PC-9 (cell line): ENCODE data around the gene DPYD. TPM values are rescaled to one million over a fixed set of nuclear protein-coding genes. Genes with fewer than 3 reads are reported as not detected.

Experiments used
- BruUV-seq: library from RNA; stranded (reverse); fragments of 400-500 nt; replicated peaks from 2 replicates; lab custom pipeline; 2021; lab: Mats Ljungman, UMichigan
- CTCF ChIA-PET: fragments of 300-600 bp; sonication (Branson Sonifier 250); formaldehyde crosslinking; loops from one replicate; lab custom pipeline; 2022; ENCODE audit warnings: antibody characterized with exemption; lab: Charles Lee
- POLR2A ChIA-PET: fragments of 300-600 bp; sonication (Branson Sonifier 250); formaldehyde crosslinking; loops from one replicate; lab custom pipeline; 2022; ENCODE audit warnings: antibody characterized with exemption; ENCODE audit not compliant: unreplicated experiment; lab: Charles Lee
- DNase-seq, 2 experiments: peaks; one replicate each; pipeline versions ENCODE4 v3.0.0 to v3.0.0-alpha.2; 2015 to 2022; ENCODE audit warnings: mixed read lengths in 1 of 2
- H2AFZ ChIP-seq: fragments of 200-600 bp; sonication (generic); 2 replicates; pipeline ENCODE4 v1.8.1; 2017; ENCODE audit warnings: antibody characterized with exemption
- H3F3A ChIP-seq: fragments of 200-600 bp; sonication (generic); 2 replicates; pipeline ENCODE4 v1.8.1; 2017; ENCODE audit warnings: antibody characterized with exemption, mild to moderate bottlenecking, low read depth; ENCODE audit not compliant: insufficient read depth
- H3K27ac ChIP-seq: fragments of 200-600 bp; sonication (generic); 2 replicates; pipeline ENCODE4 v1.6.1; 2016; ENCODE audit warnings: mixed run types
- H3K27me3 ChIP-seq: fragments of 200-600 bp; sonication (generic); 2 replicates; pipeline ENCODE4 v1.6.1; 2016; ENCODE audit warnings: low read depth, mixed run types; ENCODE audit not compliant: insufficient read depth
- H3K36me3 ChIP-seq: fragments of 200-600 bp; sonication (generic); 2 replicates; pipeline ENCODE4 v1.6.1; 2016; ENCODE audit warnings: low read depth, mixed run types
- H3K4me1 ChIP-seq: fragments of 200-600 bp; sonication (generic); replicated peaks from 2 replicates; pipeline ENCODE4 v1.6.1; 2016; ENCODE audit warnings: mixed run types; ENCODE audit not compliant: insufficient read depth
- H3K4me2 ChIP-seq: fragments of 200-600 bp; sonication (generic); 2 replicates; pipeline ENCODE4 v1.6.1; 2017; ENCODE audit warnings: mixed run types
- H3K4me3 ChIP-seq: fragments of 200-600 bp; sonication (generic); 2 replicates; pipeline ENCODE4 v1.6.1; 2016; ENCODE audit warnings: mixed run types
- H3K79me2 ChIP-seq: fragments of 200-600 bp; sonication (generic); 2 replicates; pipeline ENCODE4 v1.6.1; 2017; ENCODE audit warnings: low read depth, mixed run types
- H3K9me2 ChIP-seq: fragments of 200-600 bp; sonication (generic); 2 replicates; pipeline ENCODE4 v1.8.1; 2017; ENCODE audit warnings: mild to moderate bottlenecking; ENCODE audit not compliant: insufficient read depth
- H3K9me3 ChIP-seq: fragments of 200-600 bp; sonication (generic); 2 replicates; pipeline ENCODE4 v1.8.1; 2016; ENCODE audit warnings: low read depth; ENCODE audit not compliant: insufficient read depth
- H4K20me1 ChIP-seq: fragments of 200-600 bp; sonication (generic); 2 replicates; pipeline ENCODE4 v1.8.1; 2017; ENCODE audit not compliant: insufficient read depth
- EZH2 ChIP-seq: fragments of 200-600 bp; sonication (generic); IDR thresholded peaks from 2 replicates; pipeline ENCODE4 v1.8.0; 2017; ENCODE audit warnings: antibody characterized with exemption, low read depth
- intact Hi-C: fragments of 100-400 bp; cut with micrococcal nuclease; formaldehyde crosslinking; loops from one replicate; pipeline ENCODE4 v1.10.0; 2022; ENCODE audit not compliant: unreplicated experiment
- total RNA-seq: library from RNA; stranded (reverse); gene quantifications from 2 replicates; pipeline ENCODE4 v1.2.3, GENCODE V29; 2021
- TF ChIP-seq, protein P1 (sequence below): fragments of 200-600 bp; sonication (generic); conservative IDR thresholded peaks from 2 replicates; pipeline ENCODE4 v1.6.1; 2017; ENCODE audit warnings: mixed run types, antibody characterized with exemption, mild to moderate bottlenecking, moderate library complexity

The DPYD gene
- total RNA-seq, 1 experiment from 2014 or later: 24.1 TPM

- H3K9me2 ChIP-seq: peaks cover 3% of the 10 kb centered on the region; the same call in 1 of the 2 replicates
- H3K4me2 ChIP-seq: no peak overlapping the region
- H4K20me1 ChIP-seq: no peaks in the 10 kb centered on the region
- no peak for DNase-seq
- no peak overlapping the region for H2AFZ ChIP-seq
- no peak overlapping the region for H3K4me3 ChIP-seq
- intact Hi-C loops: no loop called here
- H3K27ac ChIP-seq: no peak overlapping the region
- no peaks in the 10 kb centered on the region for H3K79me2 ChIP-seq
- TF ChIP-seq EZH2: no peak
- TF ChIP-seq, protein P1, sequence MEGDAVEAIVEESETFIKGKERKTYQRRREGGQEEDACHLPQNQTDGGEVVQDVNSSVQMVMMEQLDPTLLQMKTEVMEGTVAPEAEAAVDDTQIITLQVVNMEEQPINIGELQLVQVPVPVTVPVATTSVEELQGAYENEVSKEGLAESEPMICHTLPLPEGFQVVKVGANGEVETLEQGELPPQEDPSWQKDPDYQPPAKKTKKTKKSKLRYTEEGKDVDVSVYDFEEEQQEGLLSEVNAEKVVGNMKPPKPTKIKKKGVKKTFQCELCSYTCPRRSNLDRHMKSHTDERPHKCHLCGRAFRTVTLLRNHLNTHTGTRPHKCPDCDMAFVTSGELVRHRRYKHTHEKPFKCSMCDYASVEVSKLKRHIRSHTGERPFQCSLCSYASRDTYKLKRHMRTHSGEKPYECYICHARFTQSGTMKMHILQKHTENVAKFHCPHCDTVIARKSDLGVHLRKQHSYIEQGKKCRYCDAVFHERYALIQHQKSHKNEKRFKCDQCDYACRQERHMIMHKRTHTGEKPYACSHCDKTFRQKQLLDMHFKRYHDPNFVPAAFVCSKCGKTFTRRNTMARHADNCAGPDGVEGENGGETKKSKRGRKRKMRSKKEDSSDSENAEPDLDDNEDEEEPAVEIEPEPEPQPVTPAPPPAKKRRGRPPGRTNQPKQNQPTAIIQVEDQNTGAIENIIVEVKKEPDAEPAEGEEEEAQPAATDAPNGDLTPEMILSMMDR: no peak
- no peaks in the 10 kb centered on the region for H3F3A ChIP-seq
- no peaks in the 10 kb centered on the region for H3K4me1 ChIP-seq
- no peaks in the 10 kb centered on the region for H3K36me3 ChIP-seq
- CTCF ChIA-PET: interaction anchor here (0.7 kb wide), 1 partner anchor 9 kb away, joined by 17 read pairs; no protein-coding TSS in a partner anchor
- H3K27me3 ChIP-seq: no peaks in the 10 kb centered on the region
- no TSS peak for BruUV-seq
- H3K9me3 ChIP-seq: no peaks in the 10 kb centered on the region; the same call in 1 of the 2 replicates
- POLR2A ChIA-PET: no interaction called here
Measured at GRCh38 chr1:97832481-97832880, 88.4 kb downstream of the DPYD start.

DNA sequence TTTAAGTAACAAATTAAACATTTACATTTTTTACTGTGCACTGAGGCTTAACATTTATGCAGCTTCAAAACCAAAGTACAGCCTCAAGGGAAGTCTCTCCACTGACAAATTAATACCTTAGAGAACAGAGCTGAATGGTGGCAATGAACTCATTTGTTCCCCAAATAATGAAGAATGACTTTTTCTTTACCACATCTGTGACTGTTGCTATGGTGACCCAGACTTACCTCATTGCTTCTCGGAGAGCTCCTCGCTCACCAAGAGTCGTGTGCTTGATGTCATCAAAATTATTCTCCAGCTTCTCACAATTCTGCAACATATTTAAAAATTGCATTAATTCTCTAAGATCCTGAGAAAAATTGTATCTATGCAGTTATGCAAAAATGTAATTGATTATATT is 92.9 kb downstream of the DPYD start:
- no peaks in the 10 kb centered on the region for H3K36me3 ChIP-seq
- no peaks in the 10 kb centered on the region for H3F3A ChIP-seq
- no peaks in the 10 kb centered on the region for H3K9me3 ChIP-seq
- no peak for DNase-seq
- TF ChIP-seq, protein P1: no peak
- TF ChIP-seq EZH2: no peak
- H3K4me1 ChIP-seq: no peaks in the 10 kb centered on the region
- no peak overlapping the region for H3K27ac ChIP-seq
- intact Hi-C loops: loop anchor here (10.0 kb wide), 1 partner anchor 693 kb away; no protein-coding TSS in a partner anchor
- H4K20me1 ChIP-seq: no peaks in the 10 kb centered on the region
- H3K4me3 ChIP-seq: no peak overlapping the region
- H2AFZ ChIP-seq: no peak overlapping the region
- POLR2A ChIA-PET: no interaction called here
- H3K27me3 ChIP-seq: no peaks in the 10 kb centered on the region
- H3K79me2 ChIP-seq: no peaks in the 10 kb centered on the region
- CTCF ChIA-PET: no interaction called here
- no TSS peak for BruUV-seq
- H3K9me2 ChIP-seq: peaks cover 3% of the 10 kb centered on the region; the same call in 1 of the 2 replicates
- no peak overlapping the region for H3K4me2 ChIP-seq

GRCh38 chr1:97826820-97827219 is 94.0 kb downstream of the DPYD start:
- POLR2A ChIA-PET: no interaction called here
- DNase-seq: no peak
- Histone ChIP-seq H4K20me1 (no peaks in the 10 kb centered on the region), H3K4me2 (no peak overlapping the region), H2AFZ (no peak overlapping the region), H3K27me3 (no peaks in the 10 kb centered on the region), H3K36me3 (no peaks in the 10 kb centered on the region), H3K4me3 (no peak overlapping the region), H3K79me2 (no peaks in the 10 kb centered on the region), H3F3A (no peaks in the 10 kb centered on the region), H3K4me1 (no peaks in the 10 kb centered on the region), H3K27ac (no peak overlapping the region), H3K9me2 (0 out of 2 replicates have a peak, but pooled peaks cover 3% of the 10 kb centered on the region), H3K9me3 (no peaks in the 10 kb centered on the region)
- TF ChIP-seq EZH2: no peak
- TF ChIP-seq, protein P1: no peak
- CTCF ChIA-PET: no interaction called here
- intact Hi-C loops: loop anchor here (10.0 kb wide), 1 partner anchor 692 kb away; no protein-coding TSS in a partner anchor
- BruUV-seq: no TSS peak
